H1 (cell line): ENCODE measurements around the gene RAPH1.
"Not testable (repeated sequence)": the region's sequence is repeated elsewhere in the genome, so short reads cannot be mapped to it uniquely, and the experiment has no call there.

Experiments
- ATF3 ChIP-seq: IDR thresholded peaks from 2 replicates; pipeline ENCODE4 v1.6.1; 2011; ENCODE audit warnings: low read depth, mild to moderate bottlenecking, low read length; ENCODE audit not compliant: insufficient read depth
- CHD2 ChIP-seq: IDR thresholded peaks from 2 replicates; pipeline ENCODE4 v1.6.1; 2012; ENCODE audit warnings: low read length, improper control_type of control experiment
- CREB1 ChIP-seq: IDR thresholded peaks from 2 replicates; pipeline ENCODE4 v1.6.1; 2012; ENCODE audit warnings: inconsistent platforms
- EZH2 ChIP-seq: fragments of 200-600 bp; sonication (generic); IDR thresholded peaks from 2 replicates; pipeline ENCODE4 v1.7.1; 2012; ENCODE audit warnings: low read depth, mild to moderate bottlenecking, moderate library complexity, low read length, inconsistent platforms; ENCODE audit not compliant: severe bottlenecking
- GABPA ChIP-seq: IDR thresholded peaks from 2 replicates; pipeline ENCODE4 v1.6.1; 2011; ENCODE audit warnings: mild to moderate bottlenecking, low read length, moderate library complexity, borderline replicate concordance; ENCODE audit not compliant: insufficient read depth
- JUN ChIP-seq: IDR thresholded peaks from 2 replicates; pipeline ENCODE4 v1.6.1; 2011; ENCODE audit warnings: low read depth, mild to moderate bottlenecking, improper control_type of control experiment, low read length
- POLR2A ChIP-seq, 2 experiments: IDR thresholded peaks; 1 replicate in 1 of 2; 2 replicates in 1 of 2; pipeline ENCODE4 v1.6.1; 2011; ENCODE audit warnings: low read depth in 2 of 2, low read length in 2 of 2, mild to moderate bottlenecking in 2 of 2; ENCODE audit errors: control extremely low read depth in 1 of 2
- POLR2AphosphoS5 ChIP-seq: IDR thresholded peaks from 2 replicates; pipeline ENCODE4 v1.6.1; 2011; ENCODE audit warnings: low read depth, low read length
- SP4 ChIP-seq: IDR thresholded peaks from 2 replicates; pipeline ENCODE4 v1.6.1; 2012; ENCODE audit warnings: low read length, inconsistent platforms
- TF ChIP-seq, protein P1 (sequence below), 3 experiments: IDR thresholded peaks; 1 replicate in 2 of 3; 2 replicates in 1 of 3; pipeline versions ENCODE4 v1.5.1 to v1.6.1; 2011; ENCODE audit warnings: low read length in 3 of 3, mild to moderate bottlenecking in 3 of 3, inconsistent platforms in 2 of 3, low read depth in 1 of 3, moderate library complexity in 1 of 3; ENCODE audit not compliant: insufficient read depth in 1 of 3; ENCODE audit errors: control extremely low read depth in 1 of 3
- TF ChIP-seq, protein P2 (sequence below): IDR thresholded peaks from 2 replicates; pipeline ENCODE4 v1.6.1; 2012; ENCODE audit warnings: inconsistent platforms

GRCh38 chr2:203536586-203536951, 1.5 kb upstream of the RAPH1 start:
- not testable (repeated sequence) for TF ChIP-seq ATF3; EZH2; GABPA; CHD2; JUN; POLR2AphosphoS5; SP4; CREB1; POLR2A (IDR thresholded peaks at IDR 0.05; ENCODE audit: control extremely low read depth in 1 of 2, low read depth in 2 of 2, low read length in 2 of 2)
- TF ChIP-seq, protein P1, sequence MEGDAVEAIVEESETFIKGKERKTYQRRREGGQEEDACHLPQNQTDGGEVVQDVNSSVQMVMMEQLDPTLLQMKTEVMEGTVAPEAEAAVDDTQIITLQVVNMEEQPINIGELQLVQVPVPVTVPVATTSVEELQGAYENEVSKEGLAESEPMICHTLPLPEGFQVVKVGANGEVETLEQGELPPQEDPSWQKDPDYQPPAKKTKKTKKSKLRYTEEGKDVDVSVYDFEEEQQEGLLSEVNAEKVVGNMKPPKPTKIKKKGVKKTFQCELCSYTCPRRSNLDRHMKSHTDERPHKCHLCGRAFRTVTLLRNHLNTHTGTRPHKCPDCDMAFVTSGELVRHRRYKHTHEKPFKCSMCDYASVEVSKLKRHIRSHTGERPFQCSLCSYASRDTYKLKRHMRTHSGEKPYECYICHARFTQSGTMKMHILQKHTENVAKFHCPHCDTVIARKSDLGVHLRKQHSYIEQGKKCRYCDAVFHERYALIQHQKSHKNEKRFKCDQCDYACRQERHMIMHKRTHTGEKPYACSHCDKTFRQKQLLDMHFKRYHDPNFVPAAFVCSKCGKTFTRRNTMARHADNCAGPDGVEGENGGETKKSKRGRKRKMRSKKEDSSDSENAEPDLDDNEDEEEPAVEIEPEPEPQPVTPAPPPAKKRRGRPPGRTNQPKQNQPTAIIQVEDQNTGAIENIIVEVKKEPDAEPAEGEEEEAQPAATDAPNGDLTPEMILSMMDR (IDR thresholded peaks at IDR 0.05; ENCODE audit: control extremely low read depth in 1 of 3, insufficient read depth in 1 of 3, low read depth in 1 of 3, low read length in 3 of 3): not testable (repeated sequence)
- TF ChIP-seq, protein P2, sequence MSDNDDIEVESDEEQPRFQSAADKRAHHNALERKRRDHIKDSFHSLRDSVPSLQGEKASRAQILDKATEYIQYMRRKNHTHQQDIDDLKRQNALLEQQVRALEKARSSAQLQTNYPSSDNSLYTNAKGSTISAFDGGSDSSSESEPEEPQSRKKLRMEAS: not testable (repeated sequence)
